Measurements from ENCODE around the gene SNN. TPM values are rescaled to one million over a fixed set of nuclear protein-coding genes. Genes with fewer than 3 reads are reported as not detected.
A peak's percentile ranks its signal among the peaks of the same experiment; 100 is the strongest.

The SNN gene
- total RNA-seq, 1 experiment from 2014 or later = 65.2 TPM

DNA sequence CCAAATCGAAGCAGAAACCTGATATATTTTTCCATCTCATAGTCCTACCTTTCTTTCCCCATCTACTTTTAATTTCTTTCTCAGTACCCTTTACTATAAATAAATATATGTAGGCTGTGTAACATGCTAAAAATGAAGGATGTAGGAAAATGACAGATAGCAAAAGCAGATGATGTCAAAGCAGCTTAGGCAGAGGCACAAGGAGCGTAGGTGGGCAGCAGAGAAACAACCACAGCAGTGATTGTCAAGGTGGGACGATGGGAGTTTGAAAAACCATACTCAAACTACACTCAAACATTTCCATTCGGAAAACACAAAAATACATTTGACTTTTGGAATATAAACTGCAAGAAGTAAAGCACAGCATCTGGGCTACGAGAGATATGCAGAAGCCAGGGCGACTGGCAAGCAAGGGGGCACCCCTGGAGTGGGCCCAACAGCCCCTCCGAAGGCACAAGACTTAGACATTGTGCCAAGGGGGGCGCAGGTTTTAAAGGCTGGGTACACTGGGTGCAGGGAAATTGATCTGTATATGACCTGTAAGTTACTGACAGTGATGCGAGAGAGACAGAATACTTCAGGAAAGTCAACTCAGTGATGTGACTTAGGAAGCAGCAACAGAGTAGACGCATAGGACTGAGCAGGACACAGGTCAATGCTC lies 31.1 kb downstream of the SNN start:
- ATAC-seq (no peak), DNase-seq (ENCODE audit: low spot score) (no peak)
- Mint-ChIP-seq H3K4me1 (no peaks in the 10 kb centered on the region), H3K4me3 (no peak overlapping the region), H3K27me3 (ENCODE audit: low read depth) (no peaks in the 10 kb centered on the region), H3K27ac (peak overlapping the region; percentile 93), H3K36me3 (peaks cover 17% of the 10 kb centered on the region; the same call in 1 of the 2 replicates), H3K9me3 (no peaks in the 10 kb centered on the region)
- TF ChIP-seq FOXP1 (CRISPR knock-in tag; IDR thresholded peaks at IDR 0.05; ENCODE audit: borderline replicate concordance) = no peak
- TF ChIP-seq ZNF138 (CRISPR knock-in tag; conservative IDR thresholded peaks at IDR 0.05) = no peak
- TF ChIP-seq, protein P1, sequence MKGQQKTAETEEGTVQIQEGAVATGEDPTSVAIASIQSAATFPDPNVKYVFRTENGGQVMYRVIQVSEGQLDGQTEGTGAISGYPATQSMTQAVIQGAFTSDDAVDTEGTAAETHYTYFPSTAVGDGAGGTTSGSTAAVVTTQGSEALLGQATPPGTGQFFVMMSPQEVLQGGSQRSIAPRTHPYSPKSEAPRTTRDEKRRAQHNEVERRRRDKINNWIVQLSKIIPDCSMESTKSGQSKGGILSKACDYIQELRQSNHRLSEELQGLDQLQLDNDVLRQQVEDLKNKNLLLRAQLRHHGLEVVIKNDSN (CRISPR knock-in tag; IDR thresholded peaks at IDR 0.05) = no peak
- no peak for TF ChIP-seq JAZF1 (CRISPR knock-in tag; IDR thresholded peaks at IDR 0.05)
- TF ChIP-seq, protein P2, sequence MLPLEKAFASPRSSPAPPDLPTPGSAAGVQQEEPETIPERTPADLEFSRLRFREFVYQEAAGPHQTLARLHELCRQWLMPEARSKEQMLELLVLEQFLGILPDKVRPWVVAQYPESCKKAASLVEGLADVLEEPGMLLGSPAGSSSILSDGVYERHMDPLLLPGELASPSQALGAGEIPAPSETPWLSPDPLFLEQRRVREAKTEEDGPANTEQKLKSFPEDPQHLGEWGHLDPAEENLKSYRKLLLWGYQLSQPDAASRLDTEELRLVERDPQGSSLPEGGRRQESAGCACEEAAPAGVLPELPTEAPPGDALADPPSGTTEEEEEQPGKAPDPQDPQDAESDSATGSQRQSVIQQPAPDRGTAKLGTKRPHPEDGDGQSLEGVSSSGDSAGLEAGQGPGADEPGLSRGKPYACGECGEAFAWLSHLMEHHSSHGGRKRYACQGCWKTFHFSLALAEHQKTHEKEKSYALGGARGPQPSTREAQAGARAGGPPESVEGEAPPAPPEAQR (CRISPR knock-in tag; IDR thresholded peaks at IDR 0.05) = no peak
- TF ChIP-seq, protein P3, sequence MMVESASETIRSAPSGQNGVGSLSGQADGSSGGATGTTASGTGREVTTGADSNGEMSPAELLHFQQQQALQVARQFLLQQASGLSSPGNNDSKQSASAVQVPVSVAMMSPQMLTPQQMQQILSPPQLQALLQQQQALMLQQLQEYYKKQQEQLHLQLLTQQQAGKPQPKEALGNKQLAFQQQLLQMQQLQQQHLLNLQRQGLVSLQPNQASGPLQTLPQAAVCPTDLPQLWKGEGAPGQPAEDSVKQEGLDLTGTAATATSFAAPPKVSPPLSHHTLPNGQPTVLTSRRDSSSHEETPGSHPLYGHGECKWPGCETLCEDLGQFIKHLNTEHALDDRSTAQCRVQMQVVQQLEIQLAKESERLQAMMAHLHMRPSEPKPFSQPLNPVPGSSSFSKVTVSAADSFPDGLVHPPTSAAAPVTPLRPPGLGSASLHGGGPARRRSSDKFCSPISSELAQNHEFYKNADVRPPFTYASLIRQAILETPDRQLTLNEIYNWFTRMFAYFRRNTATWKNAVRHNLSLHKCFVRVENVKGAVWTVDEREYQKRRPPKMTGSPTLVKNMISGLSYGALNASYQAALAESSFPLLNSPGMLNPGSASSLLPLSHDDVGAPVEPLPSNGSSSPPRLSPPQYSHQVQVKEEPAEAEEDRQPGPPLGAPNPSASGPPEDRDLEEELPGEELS (CRISPR knock-in tag; IDR thresholded peaks at IDR 0.05) = no peak
- no peak for TF ChIP-seq RORB (CRISPR knock-in tag; IDR thresholded peaks at IDR 0.05)
- no peak for TF ChIP-seq SOX15 (CRISPR knock-in tag; IDR thresholded peaks at IDR 0.05)
- TF ChIP-seq, protein P4, sequence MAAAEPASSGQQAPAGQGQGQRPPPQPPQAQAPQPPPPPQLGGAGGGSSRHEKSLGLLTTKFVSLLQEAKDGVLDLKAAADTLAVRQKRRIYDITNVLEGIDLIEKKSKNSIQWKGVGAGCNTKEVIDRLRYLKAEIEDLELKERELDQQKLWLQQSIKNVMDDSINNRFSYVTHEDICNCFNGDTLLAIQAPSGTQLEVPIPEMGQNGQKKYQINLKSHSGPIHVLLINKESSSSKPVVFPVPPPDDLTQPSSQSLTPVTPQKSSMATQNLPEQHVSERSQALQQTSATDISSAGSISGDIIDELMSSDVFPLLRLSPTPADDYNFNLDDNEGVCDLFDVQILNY (CRISPR knock-in tag; IDR thresholded peaks at IDR 0.05) = no peak
- TF ChIP-seq NR3C1 (CRISPR knock-in tag; conservative IDR thresholded peaks at IDR 0.05; ENCODE audit: low read depth) = no peak
- TF ChIP-seq, protein P5, sequence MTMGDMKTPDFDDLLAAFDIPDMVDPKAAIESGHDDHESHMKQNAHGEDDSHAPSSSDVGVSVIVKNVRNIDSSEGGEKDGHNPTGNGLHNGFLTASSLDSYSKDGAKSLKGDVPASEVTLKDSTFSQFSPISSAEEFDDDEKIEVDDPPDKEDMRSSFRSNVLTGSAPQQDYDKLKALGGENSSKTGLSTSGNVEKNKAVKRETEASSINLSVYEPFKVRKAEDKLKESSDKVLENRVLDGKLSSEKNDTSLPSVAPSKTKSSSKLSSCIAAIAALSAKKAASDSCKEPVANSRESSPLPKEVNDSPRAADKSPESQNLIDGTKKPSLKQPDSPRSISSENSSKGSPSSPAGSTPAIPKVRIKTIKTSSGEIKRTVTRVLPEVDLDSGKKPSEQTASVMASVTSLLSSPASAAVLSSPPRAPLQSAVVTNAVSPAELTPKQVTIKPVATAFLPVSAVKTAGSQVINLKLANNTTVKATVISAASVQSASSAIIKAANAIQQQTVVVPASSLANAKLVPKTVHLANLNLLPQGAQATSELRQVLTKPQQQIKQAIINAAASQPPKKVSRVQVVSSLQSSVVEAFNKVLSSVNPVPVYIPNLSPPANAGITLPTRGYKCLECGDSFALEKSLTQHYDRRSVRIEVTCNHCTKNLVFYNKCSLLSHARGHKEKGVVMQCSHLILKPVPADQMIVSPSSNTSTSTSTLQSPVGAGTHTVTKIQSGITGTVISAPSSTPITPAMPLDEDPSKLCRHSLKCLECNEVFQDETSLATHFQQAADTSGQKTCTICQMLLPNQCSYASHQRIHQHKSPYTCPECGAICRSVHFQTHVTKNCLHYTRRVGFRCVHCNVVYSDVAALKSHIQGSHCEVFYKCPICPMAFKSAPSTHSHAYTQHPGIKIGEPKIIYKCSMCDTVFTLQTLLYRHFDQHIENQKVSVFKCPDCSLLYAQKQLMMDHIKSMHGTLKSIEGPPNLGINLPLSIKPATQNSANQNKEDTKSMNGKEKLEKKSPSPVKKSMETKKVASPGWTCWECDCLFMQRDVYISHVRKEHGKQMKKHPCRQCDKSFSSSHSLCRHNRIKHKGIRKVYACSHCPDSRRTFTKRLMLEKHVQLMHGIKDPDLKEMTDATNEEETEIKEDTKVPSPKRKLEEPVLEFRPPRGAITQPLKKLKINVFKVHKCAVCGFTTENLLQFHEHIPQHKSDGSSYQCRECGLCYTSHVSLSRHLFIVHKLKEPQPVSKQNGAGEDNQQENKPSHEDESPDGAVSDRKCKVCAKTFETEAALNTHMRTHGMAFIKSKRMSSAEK (CRISPR knock-in tag; IDR thresholded peaks at IDR 0.05; ENCODE audit: borderline replicate concordance) = no peak
- no peak for TF ChIP-seq CREM (CRISPR knock-in tag; IDR thresholded peaks at IDR 0.05)
- TF ChIP-seq OVOL2 (CRISPR knock-in tag; IDR thresholded peaks at IDR 0.05; ENCODE audit: borderline replicate concordance) = no peak
- TF ChIP-seq, protein P6, sequence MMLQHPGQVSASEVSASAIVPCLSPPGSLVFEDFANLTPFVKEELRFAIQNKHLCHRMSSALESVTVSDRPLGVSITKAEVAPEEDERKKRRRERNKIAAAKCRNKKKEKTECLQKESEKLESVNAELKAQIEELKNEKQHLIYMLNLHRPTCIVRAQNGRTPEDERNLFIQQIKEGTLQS (CRISPR knock-in tag; conservative IDR thresholded peaks at IDR 0.05) = no peak
- TF ChIP-seq NFE2L1 (CRISPR knock-in tag; IDR thresholded peaks at IDR 0.05) = no peak
- TF ChIP-seq, protein P7, sequence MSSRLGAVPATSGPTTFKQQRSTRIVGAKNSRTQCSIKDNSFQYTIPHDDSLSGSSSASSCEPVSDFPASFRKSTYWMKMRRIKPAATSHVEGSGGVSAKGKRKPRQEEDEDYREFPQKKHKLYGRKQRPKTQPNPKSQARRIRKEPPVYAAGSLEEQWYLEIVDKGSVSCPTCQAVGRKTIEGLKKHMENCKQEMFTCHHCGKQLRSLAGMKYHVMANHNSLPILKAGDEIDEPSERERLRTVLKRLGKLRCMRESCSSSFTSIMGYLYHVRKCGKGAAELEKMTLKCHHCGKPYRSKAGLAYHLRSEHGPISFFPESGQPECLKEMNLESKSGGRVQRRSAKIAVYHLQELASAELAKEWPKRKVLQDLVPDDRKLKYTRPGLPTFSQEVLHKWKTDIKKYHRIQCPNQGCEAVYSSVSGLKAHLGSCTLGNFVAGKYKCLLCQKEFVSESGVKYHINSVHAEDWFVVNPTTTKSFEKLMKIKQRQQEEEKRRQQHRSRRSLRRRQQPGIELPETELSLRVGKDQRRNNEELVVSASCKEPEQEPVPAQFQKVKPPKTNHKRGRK (CRISPR knock-in tag; IDR thresholded peaks at IDR 0.05; ENCODE audit: borderline replicate concordance) = no peak
- CTCF ChIA-PET = no interaction called here
- POLR2A ChIA-PET = no interaction called here
